HG03520 (cell line): Measurements from ENCODE around the gene ZNF792.
"Not testable (repeated sequence)": the region's sequence is repeated elsewhere in the genome, so short reads cannot be mapped to it uniquely, and the experiment has no call there.

ENCODE experiments used
- ATAC-seq: cut with Tn5 transposase; IDR thresholded peaks from one replicate; pipeline ENCODE4 v1.9.1; 2021; ENCODE audit warnings: mild to moderate bottlenecking, moderate library complexity; ENCODE audit not compliant: unreplicated experiment

Gene ZNF792

DNA sequence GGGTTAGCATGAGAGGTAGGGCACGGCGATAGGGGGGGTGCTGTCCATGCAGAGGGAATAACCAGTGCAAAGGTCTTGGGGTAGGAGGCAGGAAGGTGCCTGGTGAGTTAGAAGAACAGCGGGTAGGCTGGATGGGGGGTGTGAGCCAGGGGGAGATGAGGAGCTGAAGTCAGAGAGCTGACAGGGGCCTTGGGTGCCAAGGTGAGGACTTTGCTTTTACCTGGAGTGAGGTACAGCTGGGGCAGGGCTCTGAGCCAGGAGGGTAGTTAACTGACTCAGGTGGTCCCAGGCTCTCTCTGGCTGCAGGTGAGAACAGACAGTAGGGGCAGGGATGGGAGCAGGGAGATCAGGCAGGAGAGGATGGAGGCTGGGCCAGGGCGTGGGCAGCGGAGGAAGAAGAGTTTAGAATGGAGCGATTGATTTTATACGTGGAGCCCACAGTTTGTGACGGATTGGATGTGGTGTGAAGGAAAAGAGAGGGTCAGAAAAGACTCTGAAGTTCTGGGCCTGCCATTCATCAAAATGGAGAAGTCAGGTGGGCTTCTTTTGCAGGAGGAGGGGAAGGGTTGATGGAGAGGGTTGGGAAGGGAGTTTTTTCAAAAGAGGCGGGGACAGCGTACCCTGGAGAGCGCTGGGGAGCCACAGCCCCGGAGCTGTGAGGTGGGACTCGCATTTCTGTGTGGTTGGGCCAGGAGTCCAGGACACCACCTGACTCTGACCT lies 34.9 kb upstream of the ZNF792 start:
- no peak for ATAC-seq

GRCh38 chr19:34998224-34998623 lies 34.2 kb upstream of the ZNF792 start:
- not testable (repeated sequence) for ATAC-seq

- no peak for ATAC-seq
Observed at GRCh38 chr19:34997071-34997617, 33.1 kb upstream of the ZNF792 start.

- no peak for ATAC-seq
Observed at GRCh38 chr19:34995551-34995950, 31.5 kb upstream of the ZNF792 start.

GRCh38 chr19:34994643-34995541 lies 30.9 kb upstream of the ZNF792 start:
- ATAC-seq, result no peak

- no peak for ATAC-seq
Observed at GRCh38 chr19:34994286-34994642, 30.2 kb upstream of the ZNF792 start.

GRCh38 chr19:34992582-34992981 lies 28.6 kb upstream of the ZNF792 start:
- not testable (repeated sequence) for ATAC-seq

DNA sequence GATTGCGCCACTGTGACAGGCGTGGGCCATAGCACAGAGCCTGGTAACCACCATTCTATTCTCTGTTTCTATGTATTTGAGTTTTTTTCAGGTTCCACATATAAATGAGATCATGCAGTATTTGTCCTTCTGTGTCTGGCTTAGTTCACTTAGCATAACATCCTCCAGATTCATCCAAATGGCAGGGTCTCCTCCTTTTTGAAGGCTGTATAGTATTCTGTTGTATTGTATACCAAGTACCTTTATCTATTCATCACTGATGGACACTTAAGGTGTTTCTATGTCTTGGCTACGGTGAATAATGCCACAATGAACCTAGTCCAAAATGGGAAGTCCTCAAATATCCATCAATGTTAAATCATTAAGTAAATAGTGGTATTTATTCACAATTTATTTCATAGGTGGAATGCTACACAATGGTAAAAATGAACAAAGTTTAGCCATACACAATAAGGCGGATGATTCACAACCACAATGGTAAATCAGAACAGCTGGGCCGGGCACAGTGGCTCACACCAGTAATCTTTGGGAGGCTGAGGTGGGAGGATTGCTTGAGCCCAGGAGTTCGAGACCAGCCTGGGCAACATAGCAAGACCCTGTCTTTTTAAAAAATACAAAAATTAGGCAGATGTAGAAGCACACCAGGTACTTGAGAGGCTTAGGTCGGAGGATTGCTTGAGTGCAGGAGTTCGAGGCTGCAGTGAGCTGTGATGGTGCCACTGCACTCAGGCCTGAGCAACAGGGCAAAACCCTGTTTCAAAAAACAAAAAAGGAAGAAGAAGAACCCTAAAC lies 27.7 kb upstream of the ZNF792 start:
- no peak for ATAC-seq

GRCh38 chr19:34990578-34991192 lies 26.7 kb upstream of the ZNF792 start:
- ATAC-seq, result no peak

DNA sequence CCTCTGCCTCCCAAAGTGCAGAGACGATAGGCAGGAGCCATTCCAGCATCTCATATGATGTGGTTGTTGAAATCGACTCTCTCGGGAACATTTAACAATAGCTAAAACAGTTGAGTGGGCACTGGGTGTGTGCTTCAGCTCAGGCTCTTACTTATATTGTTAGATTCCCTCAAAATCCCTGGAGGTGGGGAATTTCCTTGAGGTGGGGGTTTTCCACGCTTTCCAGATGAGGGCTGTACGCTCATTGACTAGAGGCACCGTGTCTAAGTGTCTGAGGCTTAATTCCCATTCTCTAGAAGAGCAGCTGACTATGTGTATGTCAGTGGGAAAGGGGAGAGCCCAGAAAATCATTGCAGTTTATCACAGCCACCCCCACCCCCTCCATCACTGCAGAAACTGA lies 25.3 kb upstream of the ZNF792 start:
- no peak for ATAC-seq

DNA sequence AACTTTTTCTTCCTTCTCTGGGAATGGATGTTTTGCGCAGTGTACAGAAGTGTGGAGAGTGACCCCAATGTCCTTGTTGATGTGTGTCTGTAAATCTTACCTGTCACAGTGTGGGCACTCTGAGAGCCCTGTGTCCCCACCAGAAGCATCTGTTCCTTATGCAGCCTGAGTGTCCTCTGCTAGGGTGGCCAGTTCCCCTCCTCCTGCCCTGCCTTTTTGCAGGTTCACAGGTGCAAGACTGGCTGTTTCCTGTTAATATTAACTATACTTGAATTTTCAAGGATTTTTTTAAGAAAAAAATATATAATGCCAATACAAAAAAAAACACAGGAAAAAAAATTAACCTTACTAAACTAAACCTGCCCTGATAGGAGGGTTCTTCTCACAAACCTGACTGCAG lies 24.1 kb upstream of the ZNF792 start:
- no peak for ATAC-seq

GRCh38 chr19:34985249-34986022 lies 21.4 kb upstream of the ZNF792 start:
- no peak for ATAC-seq

GRCh38 chr19:34984287-34984686 lies 20.3 kb upstream of the ZNF792 start:
- no peak for ATAC-seq

DNA sequence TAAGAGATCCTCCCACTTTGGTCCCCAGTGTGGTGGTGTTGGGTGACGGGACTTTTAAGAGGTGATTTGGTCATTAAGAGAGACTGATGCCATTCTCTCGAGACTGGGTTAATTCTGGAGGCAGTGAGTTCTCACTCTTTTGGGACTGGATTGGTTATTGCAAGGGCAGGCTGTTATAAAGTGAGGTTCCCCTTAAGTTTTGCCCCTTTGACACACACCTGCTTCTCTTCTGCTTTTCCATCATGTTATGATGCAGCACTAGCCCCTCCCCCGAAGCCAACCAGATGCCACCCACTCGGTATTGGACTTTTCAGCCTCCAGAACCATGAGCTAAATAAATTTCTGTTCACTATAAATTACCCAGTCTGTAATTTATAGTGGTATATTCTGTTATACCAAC lies 19.8 kb upstream of the ZNF792 start:
- no peak for ATAC-seq

DNA sequence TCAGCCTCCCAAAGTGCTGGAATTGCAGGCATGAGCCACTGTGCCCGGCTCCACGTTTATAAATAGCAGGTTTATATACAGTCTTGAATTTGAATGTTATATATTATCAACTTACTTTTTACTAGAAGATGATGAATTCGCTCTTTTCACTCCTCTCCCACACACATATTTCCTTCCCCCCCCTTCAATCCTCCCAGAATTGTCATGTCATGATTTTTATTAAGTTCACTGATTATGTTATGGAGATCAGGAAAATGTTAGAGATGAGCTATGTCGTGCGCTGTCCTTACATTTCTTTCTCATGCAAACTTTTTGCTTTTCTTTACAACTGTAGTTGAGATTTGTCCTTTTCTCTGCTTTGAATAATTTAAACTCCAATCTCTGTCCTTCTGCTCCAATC lies 18.2 kb upstream of the ZNF792 start:
- ATAC-seq, result no peak

DNA sequence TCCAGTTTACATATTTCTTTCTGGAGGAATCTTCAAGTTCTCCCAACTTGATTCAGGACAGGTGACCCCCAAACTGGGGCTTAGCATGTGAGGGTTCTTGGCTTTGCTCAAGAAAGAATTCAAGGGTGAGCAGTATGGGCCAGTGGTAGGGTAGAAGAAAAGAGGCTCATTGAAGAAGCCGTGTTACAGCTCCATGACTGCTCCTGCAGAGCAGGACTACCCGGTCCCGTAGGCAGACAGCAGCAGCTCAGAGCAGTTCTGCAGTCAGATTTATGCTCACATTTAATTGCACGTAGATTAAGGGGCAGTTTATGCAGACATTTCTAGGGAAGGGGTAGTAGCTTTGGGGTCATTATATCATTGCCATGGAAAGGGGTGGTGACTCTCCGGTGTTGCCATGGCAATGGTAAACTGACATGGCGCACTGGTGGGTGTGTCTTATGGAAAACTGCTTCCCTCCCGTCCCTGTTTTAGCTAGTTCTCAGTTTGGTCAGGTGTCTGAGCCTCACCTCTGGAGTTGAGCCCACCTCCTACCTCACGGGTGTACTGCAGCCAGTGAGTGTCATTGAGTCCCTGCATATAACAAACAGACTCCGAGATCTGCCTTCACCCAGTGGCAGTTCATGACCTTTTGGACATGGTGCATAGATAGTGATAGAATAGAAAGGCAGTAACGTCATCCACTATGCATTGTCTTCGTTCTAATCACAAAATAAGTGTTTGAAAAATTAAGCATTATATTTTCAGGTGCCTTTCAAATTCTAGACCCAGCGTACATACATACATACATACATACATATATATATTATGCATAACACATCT lies 16.0 kb upstream of the ZNF792 start:
- no peak for ATAC-seq

DNA sequence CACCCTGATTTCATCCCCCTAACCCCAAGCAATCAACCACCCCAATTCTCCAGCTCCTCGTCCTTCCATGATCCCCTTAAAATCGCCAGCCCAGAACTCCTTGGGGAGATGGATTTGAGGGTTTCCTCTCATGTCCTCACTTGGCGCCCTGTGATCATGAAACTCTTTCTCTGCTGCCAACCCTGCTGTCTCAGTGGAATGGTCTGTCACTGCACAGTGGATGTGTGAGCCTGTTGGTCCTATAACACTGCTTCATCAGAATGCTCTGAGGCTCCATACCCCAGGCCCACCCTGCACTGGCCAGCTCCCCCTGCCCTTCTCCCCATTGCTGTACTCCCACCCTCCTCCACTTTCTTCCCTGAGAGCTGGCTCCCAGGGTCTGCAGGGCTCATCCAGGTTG lies 12.6 kb upstream of the ZNF792 start:
- ATAC-seq, result no peak

- ATAC-seq, result no peak
Observed at GRCh38 chr19:34975056-34975455, 11.0 kb upstream of the ZNF792 start.

DNA sequence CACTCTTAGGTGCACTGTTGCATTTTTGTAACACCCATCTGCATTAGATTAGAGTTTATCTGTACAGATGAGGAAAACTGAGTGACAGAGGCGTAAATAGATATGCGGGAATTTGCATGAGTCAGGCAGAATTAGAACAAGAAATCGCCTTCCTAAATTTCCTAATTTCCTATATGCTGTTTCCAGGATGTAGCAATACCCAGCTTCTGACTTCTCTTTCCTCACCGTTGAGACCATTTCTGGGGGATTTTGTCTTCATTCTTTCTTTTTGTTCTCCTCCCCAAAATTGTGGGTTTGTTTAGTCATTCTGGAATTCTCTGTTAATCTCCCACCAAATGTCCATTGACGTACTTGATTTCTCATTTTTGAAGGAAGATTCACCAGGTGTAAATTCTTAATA lies 10.6 kb upstream of the ZNF792 start:
- ATAC-seq, result no peak
